ENCODE data around the gene BICRA.
"Not testable (repeated sequence)": the region's sequence is repeated elsewhere in the genome, so short reads cannot be mapped to it uniquely, and the experiment has no call there.

BICRA gene

GRCh38 chr19:47694466-47695273 lies 85.7 kb downstream of the BICRA start:
- DNase-seq (ENCODE audit: low spot score), result no peak

GRCh38 chr19:47695533-47696262 lies 86.8 kb downstream of the BICRA start:
- no peak for DNase-seq (ENCODE audit: low spot score)

- DNase-seq (ENCODE audit: low spot score), result no peak
Measured at GRCh38 chr19:47696635-47697034, 87.7 kb downstream of the BICRA start.

- peak; percentile 68 for DNase-seq (ENCODE audit: low spot score)
Measured at GRCh38 chr19:47697863-47698609, 89.1 kb downstream of the BICRA start.

- DNase-seq (ENCODE audit: low spot score), result no peak
Measured at GRCh38 chr19:47698631-47699359, 89.9 kb downstream of the BICRA start.

GRCh38 chr19:47699360-47699917 lies 90.5 kb downstream of the BICRA start:
- peak; percentile 55 for DNase-seq (ENCODE audit: low spot score)

GRCh38 chr19:47700934-47701716 lies 92.2 kb downstream of the BICRA start:
- DNase-seq (ENCODE audit: low spot score), result no peak

GRCh38 chr19:47701717-47702552 lies 93.0 kb downstream of the BICRA start:
- no peak for DNase-seq (ENCODE audit: low spot score)

GRCh38 chr19:47702671-47703070 lies 93.7 kb downstream of the BICRA start:
- DNase-seq (ENCODE audit: low spot score), result no peak

- no peak for DNase-seq (ENCODE audit: low spot score)
Measured at GRCh38 chr19:47703301-47703700, 94.4 kb downstream of the BICRA start.

- DNase-seq (ENCODE audit: low spot score), result no peak
Measured at GRCh38 chr19:47704024-47704423, 95.1 kb downstream of the BICRA start.

GRCh38 chr19:47704656-47705055 lies 95.7 kb downstream of the BICRA start:
- DNase-seq (ENCODE audit: low spot score), result no peak

- DNase-seq (ENCODE audit: low spot score), result peak; percentile 71
Measured at GRCh38 chr19:47707135-47707925, 98.4 kb downstream of the BICRA start.

- no peak for DNase-seq (ENCODE audit: low spot score)
Measured at GRCh38 chr19:47711652-47712242, 102.8 kb downstream of the BICRA start.

- DNase-seq (ENCODE audit: low spot score), result peak; percentile 47
Measured at GRCh38 chr19:47713046-47714021, 104.4 kb downstream of the BICRA start, which contains the start of gene EHD2. EHD2 (plus strand) TSS chr19:47713422; CDS start chr19:47716613, 3,191 bp downstream.

GRCh38 chr19:47714339-47714738 lies 105.4 kb downstream of the BICRA start:
- no peak for DNase-seq (ENCODE audit: low spot score)

GRCh38 chr19:47714855-47715254 lies 105.9 kb downstream of the BICRA start:
- not testable (repeated sequence) for DNase-seq (ENCODE audit: low spot score)
